ENCODE results near the gene IWS1.
A peak's percentile ranks its signal among the peaks of the same experiment; 100 is the strongest.
"Not testable (repeated sequence)": the region's sequence is repeated elsewhere in the genome, so short reads cannot be mapped to it uniquely, and the experiment has no call there.

Gene IWS1

GRCh38 chr2:127527001-127527804 lies 914 bp upstream of the IWS1 start:
- peak; percentile 7 for DNase-seq (ENCODE audit: low spot score)

- peak; percentile 21 for DNase-seq (ENCODE audit: low spot score)
These were observed 578 bp downstream of the IWS1 start for GRCh38 chr2:127525691-127526131.

GRCh38 chr2:127524198-127524834 lies 2.0 kb downstream of the IWS1 start:
- not testable (repeated sequence) for DNase-seq (ENCODE audit: low spot score)

- DNase-seq (ENCODE audit: low spot score), result no peak
These were observed 2.9 kb downstream of the IWS1 start for GRCh38 chr2:127523269-127523939.

GRCh38 chr2:127520424-127520823 lies 5.9 kb downstream of the IWS1 start:
- DNase-seq (ENCODE audit: low spot score), result no peak

- DNase-seq (ENCODE audit: low spot score), result no peak
These were observed 8.8 kb downstream of the IWS1 start for GRCh38 chr2:127517465-127517864.

- DNase-seq (ENCODE audit: low spot score), result no peak
These were observed 10.1 kb downstream of the IWS1 start for GRCh38 chr2:127516041-127516762.

- no peak for DNase-seq (ENCODE audit: low spot score)
These were observed 10.8 kb downstream of the IWS1 start for GRCh38 chr2:127515383-127515915.

GRCh38 chr2:127514485-127514884 lies 11.8 kb downstream of the IWS1 start:
- DNase-seq (ENCODE audit: low spot score), result no peak

GRCh38 chr2:127514076-127514475 lies 12.2 kb downstream of the IWS1 start:
- DNase-seq (ENCODE audit: low spot score), result no peak

GRCh38 chr2:127512362-127512761 lies 13.9 kb downstream of the IWS1 start:
- no peak for DNase-seq (ENCODE audit: low spot score)

- no peak for DNase-seq (ENCODE audit: low spot score)
These were observed 14.4 kb downstream of the IWS1 start for GRCh38 chr2:127511917-127512316.

- no peak for DNase-seq (ENCODE audit: low spot score)
These were observed 15.1 kb downstream of the IWS1 start for GRCh38 chr2:127511090-127511695.

- DNase-seq (ENCODE audit: low spot score), result no peak
These were observed 16.2 kb downstream of the IWS1 start for GRCh38 chr2:127510073-127510472.

GRCh38 chr2:127508631-127509034 lies 17.7 kb downstream of the IWS1 start:
- DNase-seq (ENCODE audit: low spot score), result peak; percentile 46

GRCh38 chr2:127508023-127508630 lies 18.2 kb downstream of the IWS1 start:
- no peak for DNase-seq (ENCODE audit: low spot score)

- DNase-seq (ENCODE audit: low spot score), result no peak
These were observed 19.8 kb downstream of the IWS1 start for GRCh38 chr2:127506510-127506909.

- no peak for DNase-seq (ENCODE audit: low spot score)
These were observed 21.5 kb downstream of the IWS1 start for GRCh38 chr2:127504552-127505430.

- DNase-seq (ENCODE audit: low spot score), result no peak
These were observed 22.8 kb downstream of the IWS1 start for GRCh38 chr2:127503491-127503890.

GRCh38 chr2:127498386-127498785 lies 27.9 kb downstream of the IWS1 start:
- no peak for DNase-seq (ENCODE audit: low spot score)
